Adrenal gland (tissue), 5 donors: ENCODE data around the gene CSNK2A2.

Experiments used
- CTCF ChIP-seq, 6 experiments: fragments of 450-650 bp in 4 of 6; fragments of 200-600 bp in 2 of 6; sonication (generic) in 1 of 6; IDR thresholded peaks; 1 replicate in 5 of 6; 2 replicates in 1 of 6; pipeline versions ENCODE4 v1.5.1 to v1.8.0; 2016 to 2021; ENCODE audit warnings: antibody characterized with exemption in 6 of 6, mild to moderate bottlenecking in 2 of 6, moderate library complexity in 1 of 6
- POLR2A ChIP-seq, 2 donors: fragments of 450-650 bp; IDR thresholded peaks; one replicate each; pipeline ENCODE4 v1.6.1; 2017; ENCODE audit warnings: antibody characterized with exemption in 2 of 2, mild to moderate bottlenecking in 2 of 2, moderate library complexity in 1 of 2
- donor health status: DM: no; HTN: no; CAD: no.

DNA sequence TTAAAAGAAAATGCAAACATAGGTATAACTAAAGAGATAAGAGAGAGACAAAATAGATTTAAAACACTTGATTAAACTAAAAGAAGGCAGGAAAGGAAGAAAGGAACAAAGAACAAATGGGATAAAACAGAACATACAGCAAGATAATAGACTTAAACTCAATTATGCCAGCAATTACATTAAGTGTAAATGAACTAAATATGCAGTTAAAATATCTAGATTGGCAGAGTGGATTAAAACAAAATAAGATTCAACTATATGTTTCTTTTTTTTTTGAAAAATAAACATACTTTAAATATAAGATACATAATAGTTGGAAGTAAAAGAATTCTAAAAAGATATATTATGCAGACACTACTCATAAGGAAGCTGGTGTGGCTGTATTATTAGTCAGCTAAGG lies 59.1 kb downstream of the CSNK2A2 start:
- no peak for TF ChIP-seq POLR2A (IDR thresholded peaks at IDR 0.05)
- no peak for TF ChIP-seq CTCF (IDR thresholded peaks at IDR 0.05)
